HG03432 (cell line): Measurements from ENCODE around the gene ATP5ME.
"Not testable (repeated sequence)": the region's sequence is repeated elsewhere in the genome, so short reads cannot be mapped to it uniquely, and the experiment has no call there.

Experiments
- ATAC-seq: cut with Tn5 transposase; IDR thresholded peaks from one replicate; pipeline ENCODE4 v1.9.1; 2021; ENCODE audit warnings: mild to moderate bottlenecking, moderate library complexity; ENCODE audit not compliant: unreplicated experiment

The ATP5ME gene, protein sequence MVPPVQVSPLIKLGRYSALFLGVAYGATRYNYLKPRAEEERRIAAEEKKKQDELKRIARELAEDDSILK

DNA sequence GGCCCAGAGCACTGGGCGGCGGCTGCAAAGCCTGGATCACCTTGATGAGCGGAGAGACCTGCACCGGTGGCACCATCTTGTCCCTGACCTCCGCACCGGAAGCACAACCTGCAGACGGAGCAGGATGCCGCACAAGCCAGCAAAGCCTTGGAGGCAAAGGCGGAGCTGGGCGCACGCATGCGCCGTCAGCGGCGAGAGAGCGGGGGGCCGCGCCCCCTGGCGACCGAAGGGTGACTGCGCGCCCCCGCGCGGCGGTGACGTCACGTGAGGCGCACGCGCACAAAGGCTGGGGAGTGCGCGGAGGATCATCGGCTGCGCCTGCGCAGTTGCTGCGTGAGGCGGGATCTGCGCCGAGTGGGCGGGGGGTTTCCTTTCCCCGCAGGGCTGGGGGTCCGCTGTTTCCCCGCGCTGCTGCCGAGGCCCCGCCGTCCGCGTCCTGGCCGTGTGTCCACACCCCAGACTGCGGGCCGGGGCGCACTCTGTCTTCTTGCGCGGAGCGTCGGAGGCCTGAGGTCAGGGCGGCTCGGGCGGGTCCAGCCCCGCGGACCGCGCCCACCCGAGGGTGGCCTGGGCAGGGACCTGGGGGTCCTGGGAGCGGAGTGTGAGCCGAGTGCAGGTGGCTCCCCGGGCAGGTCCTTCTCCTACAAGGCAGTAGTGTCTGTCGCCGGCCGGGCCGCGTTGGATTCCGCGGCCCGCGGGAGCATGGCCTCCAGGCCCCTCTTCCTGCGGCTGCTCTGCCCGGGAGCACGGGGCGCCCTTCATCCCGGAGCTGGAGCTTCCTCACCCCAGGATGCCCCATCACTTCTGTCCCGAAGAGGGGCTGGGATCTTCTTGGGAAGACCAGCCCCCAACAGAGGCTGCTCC lies at the start of gene ATP5ME, which contains the start of gene MYL5:
Gene ATP5ME, minus strand, starts transcription at position 105 of the 864 bp plus-strand sequence. Its CDS starts 29 bp downstream, at position 76.
Gene MYL5, plus strand, starts transcription at position 371 of the 864 bp plus-strand sequence. CDS start 3,485 bp downstream, outside the sequence.
- ATAC-seq: peak; percentile 75

- ATAC-seq: no peak
Observed at GRCh38 chr4:722851-723360, 48.8 kb upstream of the ATP5ME start.

DNA sequence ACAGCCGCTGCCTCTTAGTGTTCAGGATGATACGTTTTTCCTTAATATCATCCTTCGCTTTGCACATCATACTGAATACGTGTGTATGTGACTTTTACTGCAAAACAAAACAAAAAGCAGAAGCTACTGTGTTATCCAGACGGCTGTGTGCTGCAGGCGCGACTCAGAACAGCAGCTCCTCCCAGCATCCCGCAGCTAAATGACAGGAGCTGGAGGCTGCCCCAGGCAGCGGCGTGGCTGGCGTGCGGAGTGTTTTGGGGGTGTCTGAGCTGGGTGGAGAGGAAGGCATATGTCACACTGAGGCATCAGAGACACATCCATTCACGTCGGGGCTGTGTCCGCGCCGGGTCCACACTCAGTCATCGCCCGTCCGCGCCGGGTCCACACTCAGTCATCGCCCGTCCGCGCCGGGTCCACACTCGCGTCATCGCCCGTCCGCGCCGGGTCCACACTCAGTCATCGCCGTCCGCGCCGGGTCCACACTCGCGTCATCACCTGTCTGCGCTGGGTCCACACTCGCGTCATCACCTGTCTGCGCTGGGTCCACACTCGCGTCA lies 48.2 kb upstream of the ATP5ME start:
- no peak for ATAC-seq

- ATAC-seq: no peak
Observed at GRCh38 chr4:721261-722168, 47.4 kb upstream of the ATP5ME start.

DNA sequence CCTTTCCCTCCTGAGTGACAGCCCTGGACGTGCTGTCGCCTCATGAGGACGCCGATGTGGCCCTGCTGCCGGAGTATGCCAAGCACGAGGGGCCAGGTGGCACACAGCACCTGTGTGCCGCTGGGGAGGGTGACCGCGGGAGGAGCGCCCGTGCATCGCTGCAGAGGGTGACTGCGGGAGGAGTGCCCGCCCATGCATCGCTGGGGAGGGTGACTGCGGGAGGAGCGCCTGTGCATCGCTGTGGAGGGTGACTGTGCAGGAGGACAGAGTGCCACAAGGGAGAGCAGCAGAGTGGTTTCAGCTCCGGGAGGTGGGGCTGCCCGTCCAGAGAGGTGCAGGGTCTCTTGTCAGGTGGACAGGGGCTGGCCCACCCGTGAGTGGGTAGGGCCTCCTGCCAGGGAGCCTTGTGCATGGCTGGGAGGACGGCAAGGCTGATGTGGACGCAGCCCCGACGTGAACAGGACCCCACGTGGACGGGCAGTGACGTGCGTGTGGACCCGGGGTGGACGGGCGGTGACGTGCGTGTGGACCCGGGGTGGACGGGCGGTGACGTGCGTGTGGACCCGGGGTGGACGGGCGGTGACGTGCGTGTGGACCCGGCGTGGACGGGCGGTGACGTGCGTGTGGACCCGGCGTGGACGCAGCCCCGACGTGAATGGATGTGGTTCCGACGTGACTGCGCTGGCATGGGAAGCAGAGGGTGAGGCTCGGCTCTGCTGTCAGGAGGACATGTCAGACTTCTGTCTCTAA lies 46.2 kb upstream of the ATP5ME start:
- no peak for ATAC-seq

GRCh38 chr4:718460-718859 lies 44.4 kb upstream of the ATP5ME start:
- ATAC-seq: no peak

GRCh38 chr4:717601-718320 lies 43.7 kb upstream of the ATP5ME start:
- ATAC-seq: no peak

DNA sequence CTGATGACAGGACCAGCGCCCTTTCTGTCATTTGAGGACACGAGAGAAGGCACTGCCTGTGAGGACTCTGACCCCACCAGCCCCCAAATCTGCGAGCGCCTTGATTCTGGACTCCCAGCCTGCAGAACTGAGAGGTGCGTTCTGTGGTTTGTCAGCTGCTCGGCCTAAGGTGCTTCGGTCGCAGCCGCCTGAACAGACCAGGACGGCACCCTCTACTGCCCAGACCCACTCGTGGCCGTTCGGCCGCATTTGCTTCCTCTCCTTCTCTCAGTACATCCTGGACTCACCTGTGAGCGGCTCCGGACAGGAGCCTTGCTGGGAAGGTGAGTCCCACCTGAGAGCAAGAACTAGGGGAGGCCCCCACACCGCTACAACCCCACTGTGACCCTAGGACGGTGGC lies 40.0 kb upstream of the ATP5ME start:
- no peak for ATAC-seq

DNA sequence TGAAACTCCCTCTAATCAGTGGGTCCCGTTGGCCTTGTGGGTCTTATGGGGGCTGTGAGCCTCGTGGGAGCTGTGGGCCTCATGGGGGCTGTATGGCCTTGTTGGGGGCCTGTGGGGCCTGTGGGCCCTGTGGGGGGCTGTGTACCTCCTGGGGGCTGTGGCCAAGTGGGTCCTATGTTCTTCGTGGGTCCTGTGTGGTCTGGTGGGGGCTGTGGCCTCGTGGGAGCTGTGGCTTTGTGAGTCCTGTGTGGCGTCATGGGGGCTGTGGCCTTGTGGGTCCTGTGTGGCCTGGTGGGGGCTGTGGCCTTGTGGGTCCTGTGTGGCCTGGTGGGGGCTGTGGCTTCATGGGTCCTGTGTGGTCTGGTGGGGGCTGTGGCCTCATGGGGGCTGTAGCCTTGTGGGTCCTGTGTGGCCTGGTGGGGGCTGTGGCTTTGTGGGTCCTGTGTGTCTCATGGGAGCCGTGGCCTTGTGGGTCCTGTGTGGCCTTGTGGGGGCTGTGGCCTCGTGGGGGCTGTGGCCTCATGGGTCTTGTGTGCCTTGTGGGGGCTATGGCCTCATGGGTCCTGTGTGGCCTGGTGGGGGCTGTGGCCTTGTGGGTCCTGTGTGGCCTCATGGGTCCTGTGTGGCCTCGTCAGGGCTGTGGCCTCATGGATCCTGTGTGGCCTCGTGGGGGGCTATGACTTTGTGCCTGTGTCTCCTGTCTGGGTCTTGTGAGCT lies 39.0 kb upstream of the ATP5ME start:
- no peak for ATAC-seq

GRCh38 chr4:712093-712492 lies 38.0 kb upstream of the ATP5ME start:
- no peak for ATAC-seq

DNA sequence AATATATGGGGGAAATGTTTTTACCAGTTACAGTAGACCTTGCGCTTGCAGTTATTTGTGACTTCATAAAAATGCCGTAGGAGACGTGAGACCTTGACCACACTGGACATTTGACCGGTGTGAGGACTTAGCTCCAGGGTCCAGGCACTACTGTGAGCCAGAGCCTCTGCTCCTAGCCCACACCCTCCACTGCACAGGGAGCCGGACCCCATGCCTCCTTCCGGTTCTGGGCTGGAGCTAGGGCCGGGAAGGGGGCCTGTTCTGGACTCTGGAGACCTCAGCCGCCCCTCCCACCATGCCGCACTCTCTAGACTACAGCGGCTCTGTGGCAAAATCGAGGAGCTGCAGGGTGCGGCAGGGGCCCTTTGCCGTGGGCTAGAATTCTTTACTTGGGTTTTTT lies 36.8 kb upstream of the ATP5ME start:
- no peak for ATAC-seq

GRCh38 chr4:710116-710515 lies 36.0 kb upstream of the ATP5ME start:
- no peak for ATAC-seq

GRCh38 chr4:709348-709747 lies 35.3 kb upstream of the ATP5ME start:
- ATAC-seq: no peak

GRCh38 chr4:708631-708933 lies 34.5 kb upstream of the ATP5ME start:
- ATAC-seq: no peak

- no peak for ATAC-seq
Observed at GRCh38 chr4:707929-708630, 34.0 kb upstream of the ATP5ME start.

- ATAC-seq: no peak
Observed at GRCh38 chr4:706834-707598, 32.9 kb upstream of the ATP5ME start.

DNA sequence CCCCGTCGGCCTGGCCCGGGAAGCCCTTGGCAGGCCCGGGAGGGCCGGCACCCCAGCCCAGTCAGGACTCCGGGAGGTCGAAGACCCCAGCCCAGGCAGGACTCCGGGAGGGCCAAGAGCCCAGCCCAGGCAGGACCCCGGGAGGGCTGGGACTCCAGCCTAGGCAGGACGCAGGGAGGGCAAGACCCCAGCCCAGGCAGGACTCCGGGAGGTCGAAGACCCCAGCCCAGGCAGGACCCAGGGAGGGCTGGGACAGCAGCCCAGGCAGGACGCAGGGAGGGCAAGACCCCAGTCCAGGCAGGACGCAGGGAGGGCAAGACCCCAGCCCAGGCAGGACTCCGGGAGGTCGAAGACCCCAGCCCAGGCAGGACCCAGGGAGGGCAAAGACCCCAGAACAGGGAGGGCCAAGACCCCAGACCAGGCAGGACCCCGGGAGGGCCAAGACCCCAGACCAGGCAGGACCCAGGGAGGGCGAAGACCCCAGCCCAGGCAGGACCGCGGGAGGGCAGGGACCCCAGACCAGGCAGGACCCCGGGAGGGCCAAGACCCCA lies 32.1 kb upstream of the ATP5ME start:
- not testable (repeated sequence) for ATAC-seq
